Gastrocnemius medialis (tissue), 4 donors: ENCODE results near the gene TYW1.

Experiments used
- CTCF ChIP-seq, 5 experiments: fragments of 450-650 bp in 3 of 5; fragments of 200-600 bp in 2 of 5; sonication (generic) in 2 of 5; IDR thresholded peaks in 4 of 5; conservative IDR thresholded peaks in 1 of 5; 1 replicate in 4 of 5; 2 replicates in 1 of 5; pipeline ENCODE4 v1.5.1; 2016 to 2019; ENCODE audit warnings: antibody characterized with exemption in 5 of 5, mild to moderate bottlenecking in 3 of 5, moderate library complexity in 3 of 5
- POLR2A ChIP-seq, 2 donors: fragments of 450-650 bp; IDR thresholded peaks; one replicate each; pipeline ENCODE4 v1.6.1; 2017; ENCODE audit warnings: antibody characterized with exemption in 2 of 2, mild to moderate bottlenecking in 2 of 2, moderate library complexity in 2 of 2

GRCh38 chr7:66953044-66953427 is 43.6 kb upstream of the TYW1 start:
- TF ChIP-seq CTCF (IDR thresholded peaks at IDR 0.05 in 4 of 5, conservative IDR thresholded peaks at IDR 0.05 in 1 of 5) (no peak), POLR2A (IDR thresholded peaks at IDR 0.05) (no peak)
